ENCODE results near the gene HEMGN. TPM values are rescaled to one million over a fixed set of nuclear protein-coding genes. Genes with fewer than 3 reads are reported as not detected.
"Not testable (repeated sequence)": the region's sequence is repeated elsewhere in the genome, so short reads cannot be mapped to it uniquely, and the experiment has no call there.

Gene HEMGN
- total RNA-seq, 1 experiment from 2014 or later, result not detected

DNA sequence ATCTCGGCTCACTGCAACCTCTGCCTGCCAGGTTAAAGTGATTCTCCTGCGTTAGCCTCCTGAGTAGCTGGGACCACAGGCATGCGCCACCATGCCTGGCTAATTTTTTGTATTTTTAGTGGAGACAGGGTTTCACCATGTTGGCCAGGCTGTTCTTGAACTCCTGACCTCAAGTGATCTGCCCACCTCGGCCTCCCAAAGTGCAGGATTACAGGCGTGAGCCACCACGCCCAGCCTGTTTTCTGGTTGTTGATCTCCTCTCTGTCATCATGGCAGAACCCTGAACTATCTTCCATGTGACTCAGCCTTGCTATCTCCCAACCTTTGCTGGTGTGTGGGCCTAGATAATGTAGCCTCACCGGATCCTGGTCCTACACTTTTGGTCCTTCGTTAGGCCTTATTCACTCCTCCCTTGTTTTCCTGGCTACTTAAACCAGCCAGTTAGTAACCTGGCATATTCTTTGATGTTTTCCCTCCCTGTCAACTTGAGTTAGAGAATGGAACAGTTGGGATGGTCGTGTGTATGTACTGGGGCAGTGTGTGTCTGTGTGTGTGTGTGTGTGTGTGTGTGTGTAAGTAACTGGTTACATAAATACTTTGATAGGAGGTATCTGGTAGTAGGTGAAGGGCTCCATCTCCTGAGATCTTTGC lies 22.8 kb upstream of the HEMGN start:
- H3K27ac ChIP-seq (ENCODE audit: low read length); H2AFZ ChIP-seq (ENCODE audit: low read length); H3K4me3 ChIP-seq (ENCODE audit: low read length); H3K4me1 ChIP-seq (ENCODE audit: low read length); H3K4me2 ChIP-seq (ENCODE audit: low read depth, low read length, poor library complexity, severe bottlenecking); H3K9ac ChIP-seq (ENCODE audit: low read length); H3K9me3 ChIP-seq (ENCODE audit: low read length); H3K27me3 ChIP-seq (ENCODE audit: low read length); H4K20me1 ChIP-seq (ENCODE audit: insufficient read depth, low read depth, low read length); DNase-seq; H3K79me2 ChIP-seq (ENCODE audit: low read length); H3K9me2 ChIP-seq (replicated peaks; ENCODE audit: insufficient read depth, low read length); H3K36me3 ChIP-seq (ENCODE audit: insufficient read depth, low read length): not testable (repeated sequence)

DNA sequence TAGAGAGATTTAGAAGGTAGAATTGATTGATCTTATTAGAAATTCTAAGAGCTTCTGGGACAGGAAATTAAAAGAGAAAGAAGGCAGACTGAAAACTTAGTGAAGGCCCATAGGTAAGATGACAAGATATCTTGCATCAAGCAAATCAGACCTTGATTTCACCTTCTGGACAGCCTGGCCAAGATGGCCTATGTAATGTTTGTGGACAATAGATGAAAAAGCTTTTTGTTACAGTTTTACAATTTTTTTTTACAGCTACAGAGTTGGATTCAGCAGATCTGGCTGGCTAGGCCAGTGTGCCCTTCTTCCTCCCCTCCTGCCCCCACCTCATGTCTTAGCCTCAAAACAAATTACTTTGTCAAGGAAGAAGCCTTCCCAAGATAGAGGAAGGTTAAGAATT lies 21.6 kb upstream of the HEMGN start:
- Histone ChIP-seq H3K4me2 (ENCODE audit: low read depth, low read length, poor library complexity, severe bottlenecking) (no peak overlapping the region), H3K79me2 (ENCODE audit: low read length) (no peaks in the 10 kb centered on the region), H3K9me2 (replicated peaks; ENCODE audit: insufficient read depth, low read length) (no peaks in the 10 kb centered on the region), H3K36me3 (ENCODE audit: insufficient read depth, low read length) (no peaks in the 10 kb centered on the region), H3K27me3 (ENCODE audit: low read length) (no peaks in the 10 kb centered on the region), H3K4me1 (ENCODE audit: low read length) (peaks cover 4% of the 10 kb centered on the region), H3K4me3 (ENCODE audit: low read length) (no peak overlapping the region), H3K9ac (ENCODE audit: low read length) (no peak overlapping the region), H4K20me1 (ENCODE audit: insufficient read depth, low read depth, low read length) (no peaks in the 10 kb centered on the region), H2AFZ (ENCODE audit: low read length) (no peak overlapping the region), H3K9me3 (ENCODE audit: low read length) (no peaks in the 10 kb centered on the region), H3K27ac (ENCODE audit: low read length) (no peak overlapping the region)
- no peak for DNase-seq

DNA sequence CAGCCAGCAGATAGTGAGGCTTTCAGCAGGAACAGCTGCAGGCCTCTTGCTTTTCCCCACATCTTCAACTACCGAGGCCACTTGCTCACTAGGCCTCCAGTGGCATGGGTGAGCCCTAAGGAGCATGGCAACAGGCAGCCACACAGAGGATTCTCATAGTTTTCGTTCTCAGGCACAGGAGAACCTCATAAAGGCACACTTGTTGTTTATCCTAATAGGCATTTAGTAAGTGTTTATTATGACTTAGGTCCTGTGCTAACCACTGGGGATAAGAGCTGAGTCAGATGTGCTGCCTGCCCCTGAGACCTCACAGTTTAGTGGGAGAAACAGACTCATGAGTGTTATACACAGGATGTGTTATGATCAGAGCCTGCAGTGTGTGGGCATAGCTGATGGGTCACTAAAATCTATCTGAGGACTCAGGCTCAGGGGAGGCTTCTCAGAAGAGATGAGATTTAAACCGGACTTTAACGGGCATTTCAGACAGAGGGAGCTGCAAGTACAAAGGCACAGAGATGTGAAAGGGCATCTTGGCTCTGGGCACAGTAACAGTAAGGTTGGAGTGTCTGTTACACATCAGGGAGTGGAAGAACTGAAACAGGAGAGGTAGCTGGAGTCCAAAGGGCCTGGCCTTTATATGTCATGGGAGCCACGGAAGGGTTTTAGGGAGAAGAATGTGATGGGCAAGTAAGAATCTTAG lies 21.0 kb upstream of the HEMGN start:
- no peaks in the 10 kb centered on the region for H4K20me1 ChIP-seq (ENCODE audit: insufficient read depth, low read depth, low read length)
- no peaks in the 10 kb centered on the region for H3K79me2 ChIP-seq (ENCODE audit: low read length)
- H3K9ac ChIP-seq (ENCODE audit: low read length), result no peak overlapping the region
- H3K9me2 ChIP-seq (replicated peaks; ENCODE audit: insufficient read depth, low read length), result no peaks in the 10 kb centered on the region
- no peak overlapping the region for H2AFZ ChIP-seq (ENCODE audit: low read length)
- H3K4me3 ChIP-seq (ENCODE audit: low read length), result no peak overlapping the region
- H3K4me2 ChIP-seq (ENCODE audit: low read depth, low read length, poor library complexity, severe bottlenecking), result no peak overlapping the region
- H3K27me3 ChIP-seq (ENCODE audit: low read length), result no peaks in the 10 kb centered on the region
- no peaks in the 10 kb centered on the region for H3K9me3 ChIP-seq (ENCODE audit: low read length)
- no peak overlapping the region for H3K27ac ChIP-seq (ENCODE audit: low read length)
- DNase-seq, result no peak
- H3K4me1 ChIP-seq (ENCODE audit: low read length), result peaks cover 4% of the 10 kb centered on the region
- H3K36me3 ChIP-seq (ENCODE audit: insufficient read depth, low read length), result no peaks in the 10 kb centered on the region

DNA sequence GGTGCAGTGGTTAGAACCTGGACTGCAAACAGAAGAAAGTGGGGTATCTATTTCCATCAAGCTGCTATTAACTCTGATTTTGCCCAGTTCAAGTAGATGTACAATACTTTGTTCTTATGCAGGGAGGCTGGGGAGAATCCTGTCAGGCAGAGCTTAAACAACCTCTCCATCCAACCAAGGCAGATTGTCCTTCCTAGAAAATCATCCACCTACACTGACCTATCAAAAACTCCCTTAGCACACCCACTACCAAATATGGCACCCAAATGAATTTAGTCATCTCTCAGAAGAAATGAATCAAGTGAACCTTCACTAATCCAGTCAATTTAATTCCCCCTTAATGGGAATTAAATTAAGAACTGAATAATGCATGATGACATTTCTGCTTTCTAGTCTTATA lies 18.4 kb upstream of the HEMGN start:
- Histone ChIP-seq H3K27me3 (ENCODE audit: low read length) (no peaks in the 10 kb centered on the region), H3K79me2 (ENCODE audit: low read length) (no peaks in the 10 kb centered on the region), H4K20me1 (ENCODE audit: insufficient read depth, low read depth, low read length) (no peaks in the 10 kb centered on the region), H3K36me3 (ENCODE audit: insufficient read depth, low read length) (no peaks in the 10 kb centered on the region), H3K9ac (ENCODE audit: low read length) (no peak overlapping the region), H3K4me3 (ENCODE audit: low read length) (no peak overlapping the region), H2AFZ (ENCODE audit: low read length) (no peak overlapping the region), H3K27ac (ENCODE audit: low read length) (no peak overlapping the region), H3K4me1 (ENCODE audit: low read length) (peaks cover 4% of the 10 kb centered on the region), H3K4me2 (ENCODE audit: low read depth, low read length, poor library complexity, severe bottlenecking) (no peak overlapping the region), H3K9me3 (ENCODE audit: low read length) (no peaks in the 10 kb centered on the region), H3K9me2 (replicated peaks; ENCODE audit: insufficient read depth, low read length) (no peaks in the 10 kb centered on the region)
- DNase-seq, result no peak

DNA sequence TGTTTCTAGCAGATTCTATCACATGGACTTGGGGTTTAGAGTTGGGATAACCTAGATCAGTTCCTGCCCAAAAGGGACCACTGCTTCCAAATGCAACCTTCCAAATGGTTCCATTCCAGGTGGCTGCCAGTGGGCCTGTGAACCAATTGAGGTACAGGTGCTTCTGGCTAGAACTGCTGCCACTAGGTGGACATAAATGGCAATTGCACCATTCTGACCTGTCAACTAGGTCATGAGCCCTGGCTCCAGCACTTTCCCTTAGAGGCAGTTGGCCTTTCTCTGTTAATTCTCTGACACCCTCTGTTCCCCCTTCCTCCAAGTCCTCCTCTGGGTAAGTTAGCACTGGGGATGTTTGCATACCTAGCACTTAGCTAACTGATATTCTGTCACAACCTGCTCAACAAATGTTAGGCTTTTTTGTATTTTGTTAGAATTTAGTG lies 16.6 kb upstream of the HEMGN start:
- Histone ChIP-seq H3K4me3 (ENCODE audit: low read length) (no peak overlapping the region), H3K79me2 (ENCODE audit: low read length) (no peaks in the 10 kb centered on the region), H3K27me3 (ENCODE audit: low read length) (no peaks in the 10 kb centered on the region), H4K20me1 (ENCODE audit: insufficient read depth, low read depth, low read length) (no peaks in the 10 kb centered on the region), H3K36me3 (ENCODE audit: insufficient read depth, low read length) (no peaks in the 10 kb centered on the region), H3K9ac (ENCODE audit: low read length) (no peak overlapping the region), H2AFZ (ENCODE audit: low read length) (no peak overlapping the region), H3K9me2 (replicated peaks; ENCODE audit: insufficient read depth, low read length) (no peaks in the 10 kb centered on the region), H3K4me1 (ENCODE audit: low read length) (peaks cover 4% of the 10 kb centered on the region), H3K9me3 (ENCODE audit: low read length) (no peaks in the 10 kb centered on the region), H3K27ac (ENCODE audit: low read length) (no peak overlapping the region), H3K4me2 (ENCODE audit: low read depth, low read length, poor library complexity, severe bottlenecking) (no peak overlapping the region)
- peak; percentile 87 for DNase-seq

DNA sequence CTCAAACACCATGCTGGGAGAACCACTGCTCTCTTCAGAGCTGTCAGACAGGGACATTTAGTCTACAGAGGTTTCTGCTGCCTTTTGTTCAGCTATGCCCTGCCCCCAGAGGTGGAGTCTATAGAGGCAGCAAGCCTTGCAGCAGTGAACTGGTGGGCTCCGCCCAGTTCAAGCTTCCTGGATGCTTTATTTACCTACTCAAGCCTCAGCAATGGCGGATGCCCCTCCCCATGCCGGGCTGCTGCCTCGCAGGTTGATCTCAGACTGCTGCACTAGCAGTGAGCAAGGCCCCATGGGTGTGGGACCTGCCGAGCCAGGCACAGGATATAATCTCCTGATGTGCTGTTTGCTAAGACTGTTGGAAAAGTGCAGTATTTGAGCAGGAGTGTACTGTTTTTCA lies 12.9 kb upstream of the HEMGN start:
- H3K79me2 ChIP-seq (ENCODE audit: low read length); H3K4me3 ChIP-seq (ENCODE audit: low read length); H3K9me3 ChIP-seq (ENCODE audit: low read length); H3K27me3 ChIP-seq (ENCODE audit: low read length); H3K36me3 ChIP-seq (ENCODE audit: insufficient read depth, low read length); H3K9ac ChIP-seq (ENCODE audit: low read length); H3K4me2 ChIP-seq (ENCODE audit: low read depth, low read length, poor library complexity, severe bottlenecking); H4K20me1 ChIP-seq (ENCODE audit: insufficient read depth, low read depth, low read length); H3K27ac ChIP-seq (ENCODE audit: low read length); H3K4me1 ChIP-seq (ENCODE audit: low read length); H3K9me2 ChIP-seq (replicated peaks; ENCODE audit: insufficient read depth, low read length): not testable (repeated sequence)
- peak overlapping the region; percentile 75; the same call in 1 of the 2 replicates for H2AFZ ChIP-seq (ENCODE audit: low read length)
- DNase-seq, result peak; percentile 76

DNA sequence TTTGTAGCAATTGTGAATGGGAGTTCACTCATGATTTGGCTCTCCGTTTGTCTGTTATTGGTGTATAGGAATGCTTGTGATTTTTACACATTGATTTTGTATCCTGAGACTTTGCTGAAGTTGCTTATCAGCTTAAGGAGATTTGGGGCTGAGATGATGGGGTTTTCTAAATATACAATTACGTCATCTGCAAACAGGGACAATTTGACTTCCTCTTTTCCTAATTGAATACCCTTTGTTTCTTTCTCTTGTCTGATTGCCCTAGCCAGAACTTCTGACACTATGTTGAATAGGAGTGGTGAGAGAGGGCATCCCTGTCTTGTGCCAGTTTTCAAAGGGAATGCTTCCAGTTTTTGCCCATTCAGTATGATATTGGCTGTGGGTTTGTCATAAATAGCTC lies 9.1 kb upstream of the HEMGN start:
- H3K4me1 ChIP-seq (ENCODE audit: low read length); H3K4me3 ChIP-seq (ENCODE audit: low read length); H3K79me2 ChIP-seq (ENCODE audit: low read length); H3K9ac ChIP-seq (ENCODE audit: low read length); H3K27ac ChIP-seq (ENCODE audit: low read length); H2AFZ ChIP-seq (ENCODE audit: low read length); H3K9me2 ChIP-seq (replicated peaks; ENCODE audit: insufficient read depth, low read length); DNase-seq; H3K4me2 ChIP-seq (ENCODE audit: low read depth, low read length, poor library complexity, severe bottlenecking); H3K9me3 ChIP-seq (ENCODE audit: low read length); H4K20me1 ChIP-seq (ENCODE audit: insufficient read depth, low read depth, low read length); H3K27me3 ChIP-seq (ENCODE audit: low read length); H3K36me3 ChIP-seq (ENCODE audit: insufficient read depth, low read length): not testable (repeated sequence)

DNA sequence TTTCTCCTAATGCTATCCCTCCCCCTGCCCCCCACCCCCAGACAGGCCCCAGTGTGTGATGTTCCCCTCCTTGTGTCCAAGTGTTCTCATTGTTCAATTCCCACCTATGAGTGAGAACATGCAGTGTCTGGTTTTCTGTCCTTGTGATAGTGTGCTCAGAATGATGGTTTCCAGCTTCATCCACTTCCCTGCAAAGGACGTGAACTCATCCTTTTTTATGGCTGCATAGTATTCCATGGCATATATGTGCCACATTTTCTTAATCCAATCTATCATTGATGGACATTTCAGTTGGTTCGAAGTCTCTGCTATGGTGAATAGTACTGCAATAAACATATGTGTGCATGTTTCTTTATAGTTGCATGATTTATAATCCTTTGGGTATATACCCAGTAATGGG lies 7.5 kb upstream of the HEMGN start:
- not testable (repeated sequence) for H4K20me1 ChIP-seq (ENCODE audit: insufficient read depth, low read depth, low read length); H3K36me3 ChIP-seq (ENCODE audit: insufficient read depth, low read length); H3K4me3 ChIP-seq (ENCODE audit: low read length); H3K27ac ChIP-seq (ENCODE audit: low read length); H3K4me1 ChIP-seq (ENCODE audit: low read length); H3K27me3 ChIP-seq (ENCODE audit: low read length); H3K4me2 ChIP-seq (ENCODE audit: low read depth, low read length, poor library complexity, severe bottlenecking); H2AFZ ChIP-seq (ENCODE audit: low read length); DNase-seq; H3K79me2 ChIP-seq (ENCODE audit: low read length); H3K9me2 ChIP-seq (replicated peaks; ENCODE audit: insufficient read depth, low read length); H3K9ac ChIP-seq (ENCODE audit: low read length); H3K9me3 ChIP-seq (ENCODE audit: low read length)
